Bronchial epithelial cell (primary cell): Measurements from ENCODE around the gene DDAH1. TPM values are rescaled to one million over a fixed set of nuclear protein-coding genes. Genes with fewer than 3 reads are reported as not detected.

ENCODE experiments used
- DNase-seq: peaks from one replicate; pipeline ENCODE4 v3.0.0-alpha.2; 2010; ENCODE audit warnings: low read depth
- FAIRE-seq: peaks from 2 replicates; lab custom pipeline; 2011; peaks lifted over from hg19 to GRCh38; lab: Jason Lieb, UNC
- H3K27me3 ChIP-seq: 2 replicates; pipeline ENCODE4 v1.5.1; 2011; ENCODE audit warnings: low read length; ENCODE audit not compliant: control insufficient read depth, insufficient read depth
- H3K36me3 ChIP-seq: 2 replicates; pipeline ENCODE4 v1.5.1; 2011; ENCODE audit warnings: low read length; ENCODE audit not compliant: control insufficient read depth, insufficient read depth
- H3K4me3 ChIP-seq: 2 replicates; pipeline ENCODE4 v1.5.1; 2011; ENCODE audit warnings: mild to moderate bottlenecking, low read depth, low read length, control low read depth
- total RNA-seq: library from RNA; depleted of rRNA; stranded (reverse); fragments of >200 nt; gene quantifications from 2 replicates; pipeline ENCODE4 v1.2.1, GENCODE V29; 2014
- TF ChIP-seq, protein P1 (sequence below): IDR thresholded peaks from 2 replicates; pipeline ENCODE4 v1.5.1; 2011; ENCODE audit warnings: mild to moderate bottlenecking, moderate library complexity, low read length, control low read depth, inconsistent platforms; ENCODE audit not compliant: insufficient read depth, severe bottlenecking

DDAH1 gene
- total RNA-seq, 1 donor from 2014 or later, result 1.6 TPM

- DNase-seq, result no peak
- Histone ChIP-seq H3K36me3 (no peaks in the 10 kb centered on the region), H3K27me3 (no peaks in the 10 kb centered on the region), H3K4me3 (no peak overlapping the region)
- no peak for FAIRE-seq
- TF ChIP-seq, protein P1, sequence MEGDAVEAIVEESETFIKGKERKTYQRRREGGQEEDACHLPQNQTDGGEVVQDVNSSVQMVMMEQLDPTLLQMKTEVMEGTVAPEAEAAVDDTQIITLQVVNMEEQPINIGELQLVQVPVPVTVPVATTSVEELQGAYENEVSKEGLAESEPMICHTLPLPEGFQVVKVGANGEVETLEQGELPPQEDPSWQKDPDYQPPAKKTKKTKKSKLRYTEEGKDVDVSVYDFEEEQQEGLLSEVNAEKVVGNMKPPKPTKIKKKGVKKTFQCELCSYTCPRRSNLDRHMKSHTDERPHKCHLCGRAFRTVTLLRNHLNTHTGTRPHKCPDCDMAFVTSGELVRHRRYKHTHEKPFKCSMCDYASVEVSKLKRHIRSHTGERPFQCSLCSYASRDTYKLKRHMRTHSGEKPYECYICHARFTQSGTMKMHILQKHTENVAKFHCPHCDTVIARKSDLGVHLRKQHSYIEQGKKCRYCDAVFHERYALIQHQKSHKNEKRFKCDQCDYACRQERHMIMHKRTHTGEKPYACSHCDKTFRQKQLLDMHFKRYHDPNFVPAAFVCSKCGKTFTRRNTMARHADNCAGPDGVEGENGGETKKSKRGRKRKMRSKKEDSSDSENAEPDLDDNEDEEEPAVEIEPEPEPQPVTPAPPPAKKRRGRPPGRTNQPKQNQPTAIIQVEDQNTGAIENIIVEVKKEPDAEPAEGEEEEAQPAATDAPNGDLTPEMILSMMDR, result no peak
These were observed 181.3 kb downstream of the DDAH1 start for GRCh38 chr1:85283475-85284199.

GRCh38 chr1:85282424-85282823 lies 182.5 kb downstream of the DDAH1 start:
- H3K27me3 ChIP-seq, result no peaks in the 10 kb centered on the region
- H3K36me3 ChIP-seq, result no peaks in the 10 kb centered on the region
- FAIRE-seq (no peak), DNase-seq (no peak)
- TF ChIP-seq, protein P1, result peak; percentile 15
- no peak overlapping the region for H3K4me3 ChIP-seq

DNA sequence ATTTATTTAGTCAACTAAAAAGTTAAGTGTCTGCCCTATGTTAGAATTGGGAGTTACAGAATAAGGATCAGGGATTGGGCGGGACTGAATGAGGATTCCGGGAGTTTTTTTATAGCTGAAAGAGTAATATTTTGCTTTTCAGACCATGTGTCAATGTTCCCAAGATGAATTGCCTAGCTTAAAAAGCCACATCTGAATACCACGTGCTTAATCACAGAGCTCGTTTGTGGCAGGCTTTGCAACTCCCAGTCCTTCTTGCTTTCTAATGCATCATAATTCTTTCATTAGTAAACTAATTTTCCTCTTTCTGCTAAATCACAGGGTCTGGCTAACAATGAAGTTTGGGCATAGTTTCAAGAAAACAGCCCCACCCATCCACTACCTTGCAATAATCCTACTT lies 184.3 kb downstream of the DDAH1 start:
- Histone ChIP-seq H3K27me3 (no peaks in the 10 kb centered on the region), H3K36me3 (no peaks in the 10 kb centered on the region), H3K4me3 (no peak overlapping the region)
- TF ChIP-seq, protein P1, result no peak
- DNase-seq (no peak), FAIRE-seq (no peak)

DNA sequence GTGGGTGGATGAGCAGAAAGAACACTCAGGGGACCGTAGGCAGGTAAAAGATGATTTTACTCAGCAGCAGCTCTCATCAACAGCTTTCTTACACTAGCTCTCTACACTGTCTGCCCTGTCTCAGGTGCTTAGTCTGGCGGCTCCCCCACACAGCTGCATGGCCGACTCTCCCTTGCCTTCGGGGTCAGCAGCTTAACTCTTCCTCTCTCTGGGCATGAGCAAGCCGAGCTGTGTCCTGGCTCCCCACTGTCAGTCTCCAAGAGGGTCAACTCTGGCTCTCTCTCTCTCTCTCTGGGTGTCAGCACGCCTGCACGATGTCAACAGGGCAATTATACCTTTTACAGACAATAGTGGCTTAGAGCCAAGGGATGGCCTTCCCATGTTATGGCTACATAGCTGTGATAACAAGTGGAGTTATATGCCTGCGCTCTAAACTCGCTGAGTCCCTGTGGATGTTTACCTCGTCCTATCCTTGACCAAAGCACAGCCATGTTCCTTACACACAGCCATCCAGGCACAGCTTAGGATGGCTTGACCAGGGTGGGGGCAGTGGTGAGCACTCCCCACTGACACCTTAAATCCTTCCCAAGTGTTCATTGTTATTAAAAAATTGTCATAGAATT lies 185.4 kb downstream of the DDAH1 start:
- Histone ChIP-seq H3K36me3 (no peaks in the 10 kb centered on the region), H3K27me3 (no peaks in the 10 kb centered on the region), H3K4me3 (no peak overlapping the region)
- DNase-seq (no peak), FAIRE-seq (no peak)
- TF ChIP-seq, protein P1, result no peak

DNA sequence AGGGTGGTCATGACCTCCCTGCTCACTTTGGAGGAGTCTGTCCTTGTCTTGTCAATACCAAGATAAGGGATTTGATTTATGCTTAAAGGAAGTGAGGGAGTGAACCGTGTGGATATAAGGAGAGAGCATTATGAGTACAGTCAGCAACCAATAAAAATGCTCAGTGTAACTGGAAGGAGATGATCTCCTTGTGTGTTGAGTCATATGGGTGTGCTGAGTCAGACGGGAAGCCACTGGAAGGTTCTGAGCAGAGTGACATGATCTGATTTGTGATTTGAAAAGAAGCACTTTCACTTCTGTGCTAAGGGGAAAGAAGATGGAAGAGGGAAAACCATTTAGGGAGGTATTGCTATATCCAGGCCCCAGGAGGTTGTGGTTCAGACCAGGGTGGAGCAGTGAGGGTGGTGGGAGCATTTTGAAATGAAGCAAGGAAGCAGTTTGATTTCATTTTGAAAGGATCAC lies 186.1 kb downstream of the DDAH1 start:
- FAIRE-seq (no peak), DNase-seq (peak; percentile 98)
- TF ChIP-seq, protein P1, result no peak
- H3K4me3 ChIP-seq, result no peak overlapping the region
- H3K36me3 ChIP-seq, result no peaks in the 10 kb centered on the region
- no peaks in the 10 kb centered on the region for H3K27me3 ChIP-seq

DNA sequence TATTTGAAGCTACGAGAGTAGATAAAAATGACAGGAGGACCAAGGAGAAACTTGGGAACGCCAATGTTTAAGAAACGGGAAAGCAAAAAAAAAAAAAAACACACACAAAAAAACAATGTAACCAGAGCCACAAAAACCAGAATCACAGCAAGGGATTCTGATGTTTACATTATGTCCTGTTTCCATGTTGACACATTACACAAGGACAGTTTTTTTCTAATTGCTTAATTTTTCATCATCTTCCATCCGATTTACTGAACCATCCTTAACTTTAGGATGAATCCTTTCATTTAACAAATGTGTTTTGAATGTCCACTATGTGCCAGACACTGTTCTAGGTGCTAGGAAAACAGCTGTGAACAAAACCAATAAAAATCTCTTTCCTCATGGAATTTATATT lies 187.2 kb downstream of the DDAH1 start:
- no peaks in the 10 kb centered on the region for H3K36me3 ChIP-seq
- H3K27me3 ChIP-seq, result no peaks in the 10 kb centered on the region
- FAIRE-seq (no peak), DNase-seq (no peak)
- H3K4me3 ChIP-seq, result no peak overlapping the region
- TF ChIP-seq, protein P1, result no peak
